Esophagus muscularis mucosa (tissue), 3 donors: ENCODE results near the gene RNU6-9.

Experiments
- POLR2AphosphoS5 ChIP-seq, 2 donors: sonication (generic); formaldehyde crosslinking; IDR thresholded peaks; one replicate each; pipeline ENCODE4 v1.6.1; 2017; ENCODE audit warnings: antibody characterized with exemption in 2 of 2
- TF ChIP-seq, protein P1 (sequence below), 3 experiments: fragments of 200-600 bp in 2 of 3; fragments of 450-650 bp in 1 of 3; sonication (generic) in 2 of 3; IDR thresholded peaks; one replicate each; pipeline ENCODE4 v1.5.1; 2017 to 2019; ENCODE audit warnings: antibody characterized with exemption in 3 of 3, mild to moderate bottlenecking in 2 of 3, moderate library complexity in 1 of 3

DNA sequence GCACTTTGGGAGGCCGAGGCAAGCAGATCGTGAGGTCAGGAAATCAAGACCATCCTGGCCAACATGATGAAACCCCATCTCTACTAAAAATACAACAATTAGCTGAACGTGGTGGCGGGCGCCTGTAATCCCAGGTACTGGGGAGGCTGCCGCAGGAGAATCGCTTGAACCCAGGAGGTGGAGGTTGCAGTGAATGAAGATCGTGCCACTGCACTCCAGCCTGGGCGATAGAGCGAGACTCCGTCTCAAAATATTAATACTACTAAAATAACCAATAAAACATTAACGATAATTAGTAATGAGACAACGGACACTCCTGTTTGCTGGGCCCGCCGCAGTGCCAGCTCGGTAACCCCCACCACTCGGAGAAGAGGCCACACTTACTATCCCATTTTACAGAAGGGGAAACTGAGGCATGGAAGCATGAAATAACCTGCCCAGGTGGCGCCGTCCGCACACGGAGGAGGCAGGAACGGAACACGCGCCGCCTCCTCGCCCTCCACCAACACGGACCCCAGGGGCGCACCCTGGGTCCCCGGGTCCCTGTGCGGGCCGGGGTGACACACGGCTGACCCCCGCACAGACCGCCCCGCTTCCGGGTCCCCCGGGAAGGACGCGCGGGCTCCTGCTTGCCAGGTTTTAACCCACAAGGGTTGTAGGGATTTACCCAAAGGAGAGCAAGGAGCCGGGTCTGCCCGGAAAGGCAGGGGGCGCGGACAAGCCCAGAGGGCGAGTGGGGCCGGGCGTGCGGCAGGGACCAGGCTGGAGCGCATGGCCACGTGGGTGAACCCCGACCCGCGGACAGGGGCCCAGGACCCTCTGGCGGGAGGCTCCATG, 18.1 kb downstream of the RNU6-9 start:
- TF ChIP-seq, protein P1, sequence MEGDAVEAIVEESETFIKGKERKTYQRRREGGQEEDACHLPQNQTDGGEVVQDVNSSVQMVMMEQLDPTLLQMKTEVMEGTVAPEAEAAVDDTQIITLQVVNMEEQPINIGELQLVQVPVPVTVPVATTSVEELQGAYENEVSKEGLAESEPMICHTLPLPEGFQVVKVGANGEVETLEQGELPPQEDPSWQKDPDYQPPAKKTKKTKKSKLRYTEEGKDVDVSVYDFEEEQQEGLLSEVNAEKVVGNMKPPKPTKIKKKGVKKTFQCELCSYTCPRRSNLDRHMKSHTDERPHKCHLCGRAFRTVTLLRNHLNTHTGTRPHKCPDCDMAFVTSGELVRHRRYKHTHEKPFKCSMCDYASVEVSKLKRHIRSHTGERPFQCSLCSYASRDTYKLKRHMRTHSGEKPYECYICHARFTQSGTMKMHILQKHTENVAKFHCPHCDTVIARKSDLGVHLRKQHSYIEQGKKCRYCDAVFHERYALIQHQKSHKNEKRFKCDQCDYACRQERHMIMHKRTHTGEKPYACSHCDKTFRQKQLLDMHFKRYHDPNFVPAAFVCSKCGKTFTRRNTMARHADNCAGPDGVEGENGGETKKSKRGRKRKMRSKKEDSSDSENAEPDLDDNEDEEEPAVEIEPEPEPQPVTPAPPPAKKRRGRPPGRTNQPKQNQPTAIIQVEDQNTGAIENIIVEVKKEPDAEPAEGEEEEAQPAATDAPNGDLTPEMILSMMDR (IDR thresholded peaks at IDR 0.05): no peak
- TF ChIP-seq POLR2AphosphoS5 (IDR thresholded peaks at IDR 0.05): no peak
